Measurements from ENCODE around the gene OXSR1. TPM values are rescaled to one million over a fixed set of nuclear protein-coding genes. Genes with fewer than 3 reads are reported as not detected.
"Not testable (repeated sequence)": the region's sequence is repeated elsewhere in the genome, so short reads cannot be mapped to it uniquely, and the experiment has no call there.

OXSR1 gene
- total RNA-seq, 3 donors from 2014 or later = 45.3 to 47.4 (median 45.5) TPM

GRCh38 chr3:38160704-38161103, 4.6 kb upstream of the OXSR1 start:
- H3K4me3 Mint-ChIP-seq; DNase-seq; H3K36me3 Mint-ChIP-seq (ENCODE audit: insufficient read depth); ATAC-seq; H3K27me3 Mint-ChIP-seq (ENCODE audit: low read depth); H3K4me1 Mint-ChIP-seq (ENCODE audit: low read depth); H3K9me3 Mint-ChIP-seq: not testable (repeated sequence)

DNA sequence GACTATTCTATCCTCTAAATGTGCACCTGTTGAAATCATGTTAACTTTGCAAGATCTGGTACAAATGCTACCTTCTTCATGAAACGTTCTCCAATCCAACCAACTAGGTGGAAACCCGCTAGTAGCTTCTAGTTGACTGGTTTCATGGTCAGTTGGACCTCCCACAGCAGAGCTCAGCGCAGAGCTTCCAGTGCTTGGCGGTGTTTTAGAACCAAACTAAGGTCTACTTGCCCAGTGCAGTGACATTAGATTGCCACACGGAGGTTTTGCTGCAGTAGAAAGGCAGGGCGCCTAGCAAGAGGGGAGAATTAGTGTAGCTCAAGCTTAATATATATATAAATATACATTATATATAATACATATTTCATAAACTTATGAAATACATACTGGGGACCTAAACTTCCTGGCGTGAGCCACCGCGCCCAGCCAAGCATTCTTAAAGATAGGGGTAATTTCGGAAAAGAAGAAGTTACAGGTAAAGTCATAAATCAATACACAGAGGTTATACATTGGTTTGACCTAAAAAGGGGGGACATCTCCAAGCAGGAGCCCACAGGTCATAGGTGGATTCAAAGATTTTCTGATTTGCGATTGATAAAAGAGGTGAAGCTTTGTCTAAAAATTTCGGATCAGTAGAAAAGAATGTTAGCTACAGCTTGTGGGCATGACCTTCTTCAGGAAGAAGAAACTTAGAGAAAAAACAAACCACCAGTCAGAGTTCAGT, 2.1 kb upstream of the OXSR1 start:
- no peak for DNase-seq
- H3K4me1 Mint-ChIP-seq (ENCODE audit: low read depth) = peaks cover 30% of the 10 kb centered on the region
- no peaks in the 10 kb centered on the region for H3K9me3 Mint-ChIP-seq

DNA sequence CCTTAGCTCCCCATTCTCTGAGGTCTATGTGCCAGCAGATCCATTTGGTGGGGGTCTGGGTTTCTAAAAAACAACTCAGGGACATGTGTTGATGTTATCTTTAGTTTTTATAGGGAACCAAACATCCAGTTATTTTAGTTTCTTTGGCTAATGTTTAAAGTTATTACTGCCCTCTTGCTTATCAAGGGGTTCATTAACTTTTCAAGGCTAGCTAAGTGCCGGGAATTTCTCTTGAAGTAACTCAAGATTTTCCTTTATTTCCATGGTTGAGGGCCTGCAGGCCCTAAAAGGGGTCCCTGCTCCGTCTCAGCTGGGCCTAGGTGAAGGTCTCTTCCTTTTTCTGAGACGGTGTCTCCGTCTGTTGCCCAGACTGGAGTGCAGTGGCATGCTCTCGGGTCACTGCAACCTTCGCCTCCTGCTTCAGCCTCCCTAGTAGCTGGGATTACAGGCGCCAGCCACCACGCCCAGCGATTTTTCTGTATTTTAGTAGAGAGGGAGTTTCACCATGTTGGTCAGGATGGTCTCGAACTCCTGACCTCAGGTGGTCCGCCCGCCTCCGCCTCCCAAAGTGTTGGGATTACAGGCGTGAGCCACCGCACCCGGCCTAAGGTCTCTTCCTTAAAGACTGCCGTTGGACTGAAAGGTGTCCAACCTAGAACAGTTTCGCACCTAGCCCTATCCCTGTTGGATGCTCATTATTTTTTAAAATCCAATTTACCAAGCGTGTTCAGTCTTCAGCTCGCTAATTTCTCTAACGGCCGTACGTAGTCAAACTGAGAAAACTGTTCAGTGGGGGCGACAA, 1.3 kb upstream of the OXSR1 start:
- H3K4me1 Mint-ChIP-seq (ENCODE audit: low read depth) = peaks cover 38% of the 10 kb centered on the region
- no peak for DNase-seq
- no peaks in the 10 kb centered on the region for H3K9me3 Mint-ChIP-seq
- peak overlapping the region; percentile 87 for H3K4me3 Mint-ChIP-seq
- no peaks in the 10 kb centered on the region for H3K27me3 Mint-ChIP-seq (ENCODE audit: low read depth)
- H3K36me3 Mint-ChIP-seq (ENCODE audit: insufficient read depth) = peaks cover 9% of the 10 kb centered on the region
- no peak for ATAC-seq

More for the DNA sequence above, 2.1 kb upstream of the OXSR1 start:
- no peak overlapping the region for H3K4me3 Mint-ChIP-seq
- H3K36me3 Mint-ChIP-seq (ENCODE audit: insufficient read depth) = peaks cover 9% of the 10 kb centered on the region
- no peaks in the 10 kb centered on the region for H3K27me3 Mint-ChIP-seq (ENCODE audit: low read depth)
- ATAC-seq = no peak

DNA sequence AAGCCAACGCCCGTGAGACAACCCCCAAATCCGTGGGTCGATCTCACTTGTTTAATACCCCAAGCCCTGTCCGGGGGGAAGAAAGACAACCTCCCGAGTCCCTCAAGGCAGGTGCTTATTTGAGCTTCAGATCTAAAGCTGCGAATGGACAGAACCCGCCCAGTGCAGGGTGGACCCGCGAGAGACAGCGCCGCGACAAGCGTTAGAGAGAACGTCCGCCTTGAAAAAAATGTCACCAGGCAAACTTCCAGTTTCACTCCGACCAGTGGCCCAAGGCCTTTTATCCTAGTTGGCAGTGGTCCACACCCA, 740 bp upstream of the OXSR1 start:
- Mint-ChIP-seq H3K27me3 (ENCODE audit: low read depth) (no peaks in the 10 kb centered on the region), H3K4me1 (ENCODE audit: low read depth) (peaks cover 44% of the 10 kb centered on the region), H3K9me3 (no peaks in the 10 kb centered on the region), H3K4me3 (peak overlapping the region; percentile 87), H3K36me3 (ENCODE audit: insufficient read depth) (peaks cover 9% of the 10 kb centered on the region)
- ATAC-seq (peak; percentile 11 to 15), DNase-seq (no peak)

GRCh38 chr3:38165722-38166387, 518 bp downstream of the OXSR1 start:
- Mint-ChIP-seq H3K4me1 (ENCODE audit: low read depth) (peaks cover 53% of the 10 kb centered on the region), H3K9me3 (no peaks in the 10 kb centered on the region), H3K27me3 (ENCODE audit: low read depth) (no peaks in the 10 kb centered on the region), H3K4me3 (peak overlapping the region; percentile 87), H3K36me3 (ENCODE audit: insufficient read depth) (peaks cover 9% of the 10 kb centered on the region)
- ATAC-seq = peak; percentile 1 to 22
- no peak for DNase-seq

DNA sequence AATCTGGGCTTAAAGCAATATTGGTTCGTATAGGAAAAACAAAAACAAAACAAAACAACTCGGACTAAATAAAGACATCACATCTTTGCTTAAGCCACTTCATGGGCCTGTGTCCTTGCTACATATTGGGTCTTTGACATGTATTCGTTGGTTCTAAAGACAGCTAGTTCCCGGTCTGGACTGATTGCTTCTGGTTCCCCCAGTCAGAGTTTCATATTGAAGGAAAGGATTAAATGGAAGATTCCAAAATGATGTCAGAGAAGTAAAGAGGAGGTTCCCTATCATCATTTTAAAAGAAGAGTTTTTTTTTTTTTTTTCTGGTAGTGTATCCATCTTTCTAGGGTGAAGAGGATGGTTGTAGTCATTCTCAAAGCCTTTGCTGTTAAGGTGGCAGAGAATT, 2.3 kb downstream of the OXSR1 start:
- no peaks in the 10 kb centered on the region for H3K27me3 Mint-ChIP-seq (ENCODE audit: low read depth)
- H3K4me1 Mint-ChIP-seq (ENCODE audit: low read depth) = peaks cover 69% of the 10 kb centered on the region
- ATAC-seq = no peak
- H3K36me3 Mint-ChIP-seq (ENCODE audit: insufficient read depth) = peaks cover 9% of the 10 kb centered on the region
- no peaks in the 10 kb centered on the region for H3K9me3 Mint-ChIP-seq
- peak overlapping the region; percentile 87 for H3K4me3 Mint-ChIP-seq
- no peak for DNase-seq

DNA sequence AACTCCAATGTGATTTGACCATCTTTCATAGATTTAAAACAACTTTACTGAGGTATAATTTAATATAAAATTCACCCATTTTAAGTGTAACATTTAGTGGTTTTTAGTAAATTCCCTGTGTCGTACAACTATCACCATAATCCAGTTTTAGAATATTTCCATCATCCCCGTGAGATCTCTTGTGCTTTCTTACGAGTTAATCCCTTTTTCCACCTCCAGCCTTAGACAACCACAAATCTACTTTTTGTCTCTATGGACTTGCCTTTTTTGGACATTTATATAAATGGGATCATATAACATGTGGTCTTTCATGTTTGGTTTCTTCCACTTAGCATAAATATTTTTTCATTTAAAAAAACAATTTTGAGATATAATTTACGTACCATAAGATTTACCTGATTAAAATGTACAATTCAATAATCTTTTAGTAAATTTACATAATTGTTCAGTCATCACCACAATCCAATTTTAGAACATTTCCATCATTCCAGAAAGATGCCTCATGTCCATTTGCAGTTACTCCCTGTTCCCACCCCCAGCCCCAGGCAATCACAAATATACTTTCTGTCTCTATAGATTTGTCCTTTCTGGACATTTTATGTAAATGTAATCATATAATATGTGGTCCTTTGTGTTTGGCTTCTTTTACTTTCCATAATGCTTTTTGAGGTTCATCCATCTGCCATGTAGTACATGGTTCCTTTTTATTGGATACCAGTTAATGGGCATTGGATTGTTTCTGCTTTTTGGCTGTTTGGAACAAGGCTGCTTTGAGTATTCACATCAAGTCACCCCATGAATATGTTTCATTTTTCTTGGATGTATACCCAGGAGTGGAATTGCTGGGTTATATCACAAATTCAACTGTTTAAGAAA, 3.1 kb downstream of the OXSR1 start:
- H3K36me3 Mint-ChIP-seq (ENCODE audit: insufficient read depth) = peaks cover 9% of the 10 kb centered on the region
- DNase-seq (no peak), ATAC-seq (no peak)
- H3K4me3 Mint-ChIP-seq = peak overlapping the region; percentile 52
- no peaks in the 10 kb centered on the region for H3K27me3 Mint-ChIP-seq (ENCODE audit: low read depth)
- H3K4me1 Mint-ChIP-seq (ENCODE audit: low read depth) = peaks cover 75% of the 10 kb centered on the region
- H3K9me3 Mint-ChIP-seq = no peaks in the 10 kb centered on the region

GRCh38 chr3:38169027-38169317, 3.6 kb downstream of the OXSR1 start:
- ATAC-seq = no peak
- peak overlapping the region; percentile 52 for H3K4me3 Mint-ChIP-seq
- DNase-seq = no peak
- H3K9me3 Mint-ChIP-seq = no peaks in the 10 kb centered on the region
- H3K27me3 Mint-ChIP-seq (ENCODE audit: low read depth) = no peaks in the 10 kb centered on the region
- H3K4me1 Mint-ChIP-seq (ENCODE audit: low read depth) = peaks cover 81% of the 10 kb centered on the region
- H3K36me3 Mint-ChIP-seq (ENCODE audit: insufficient read depth) = peaks cover 9% of the 10 kb centered on the region

GRCh38 chr3:38170722-38171121, 5.4 kb downstream of the OXSR1 start:
- Mint-ChIP-seq H3K27me3 (ENCODE audit: low read depth) (no peaks in the 10 kb centered on the region), H3K4me1 (ENCODE audit: low read depth) (peaks cover 85% of the 10 kb centered on the region), H3K4me3 (no peak overlapping the region), H3K36me3 (ENCODE audit: insufficient read depth) (peaks cover 11% of the 10 kb centered on the region), H3K9me3 (no peaks in the 10 kb centered on the region)
- ATAC-seq = no peak
- DNase-seq = no peak

- Mint-ChIP-seq H3K9me3 (no peaks in the 10 kb centered on the region), H3K27me3 (ENCODE audit: low read depth) (no peaks in the 10 kb centered on the region), H3K4me1 (ENCODE audit: low read depth) (peaks cover 81% of the 10 kb centered on the region), H3K36me3 (ENCODE audit: insufficient read depth) (peaks cover 11% of the 10 kb centered on the region), H3K4me3 (no peak overlapping the region)
- ATAC-seq (peak; percentile 20 to 28), DNase-seq (no peak)
These were observed 6.3 kb downstream of the OXSR1 start for GRCh38 chr3:38171622-38172021.

- DNase-seq (no peak), ATAC-seq (peak; percentile 16 to 17)
- Mint-ChIP-seq H3K27me3 (ENCODE audit: low read depth) (no peaks in the 10 kb centered on the region), H3K9me3 (no peaks in the 10 kb centered on the region), H3K36me3 (ENCODE audit: insufficient read depth) (peaks cover 2% of the 10 kb centered on the region), H3K4me1 (ENCODE audit: low read depth) (peaks cover 65% of the 10 kb centered on the region), H3K4me3 (peak overlapping the region; percentile 6)
These were observed 8.6 kb downstream of the OXSR1 start for GRCh38 chr3:38173834-38174418.

GRCh38 chr3:38177181-38177580, 11.8 kb downstream of the OXSR1 start:
- no peaks in the 10 kb centered on the region for H3K27me3 Mint-ChIP-seq (ENCODE audit: low read depth)
- no peaks in the 10 kb centered on the region for H3K9me3 Mint-ChIP-seq
- DNase-seq (no peak), ATAC-seq (no peak)
- no peak overlapping the region for H3K4me3 Mint-ChIP-seq
- peaks cover 7% of the 10 kb centered on the region for H3K36me3 Mint-ChIP-seq (ENCODE audit: insufficient read depth)
- peaks cover 51% of the 10 kb centered on the region for H3K4me1 Mint-ChIP-seq (ENCODE audit: low read depth)

- ATAC-seq = no peak
- DNase-seq = no peak
- Mint-ChIP-seq H3K9me3 (no peaks in the 10 kb centered on the region), H3K4me3 (no peak overlapping the region), H3K36me3 (ENCODE audit: insufficient read depth) (peaks cover 23% of the 10 kb centered on the region), H3K4me1 (ENCODE audit: low read depth) (peaks cover 7% of the 10 kb centered on the region), H3K27me3 (ENCODE audit: low read depth) (no peaks in the 10 kb centered on the region)
These were observed 21.4 kb downstream of the OXSR1 start for GRCh38 chr3:38186781-38187180.

DNA sequence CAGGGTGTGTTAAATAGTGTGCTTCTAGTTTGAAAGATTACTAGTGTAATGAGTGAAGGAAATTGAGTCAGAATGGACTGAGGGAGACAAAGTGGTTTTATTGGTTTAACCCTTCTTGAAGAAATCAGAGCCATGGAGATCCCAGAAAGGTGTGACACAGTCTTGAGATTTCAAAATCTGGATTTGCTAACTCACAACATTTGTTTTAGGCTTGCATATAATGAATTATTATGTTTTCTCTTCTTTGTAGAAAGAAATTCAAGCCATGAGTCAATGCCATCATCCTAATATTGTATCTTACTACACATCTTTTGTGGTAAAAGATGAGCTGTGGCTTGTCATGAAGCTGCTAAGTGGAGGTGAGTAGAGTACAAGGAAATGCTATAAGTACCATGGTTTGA, 25.1 kb downstream of the OXSR1 start:
- peaks cover 28% of the 10 kb centered on the region for H3K36me3 Mint-ChIP-seq (ENCODE audit: insufficient read depth)

More for the DNA sequence above, 25.1 kb downstream of the OXSR1 start:
- Mint-ChIP-seq H3K27me3 (ENCODE audit: low read depth) (no peaks in the 10 kb centered on the region), H3K4me3 (no peak overlapping the region), H3K4me1 (ENCODE audit: low read depth) (peaks cover 5% of the 10 kb centered on the region), H3K9me3 (no peaks in the 10 kb centered on the region)
- no peak for DNase-seq
- peak; percentile 30 to 35 for ATAC-seq
